DND-41 (cell line): ENCODE results near the gene FLT3LG.

Experiments
- CTCF ChIP-seq: IDR thresholded peaks from 2 replicates; pipeline ENCODE4 v1.5.1; 2012; ENCODE audit warnings: borderline replicate concordance, low read length, moderate library complexity, mild to moderate bottlenecking; ENCODE audit not compliant: poor library complexity, severe bottlenecking; ENCODE audit errors: extremely low read depth
- EZH2 ChIP-seq: IDR thresholded peaks from 3 replicates; pipeline ENCODE4 v1.6.1; 2012; ENCODE audit warnings: borderline replicate concordance, low read depth, mild to moderate bottlenecking, moderate library complexity, low read length, inconsistent platforms; ENCODE audit not compliant: severe bottlenecking

GRCh38 chr19:49434907-49435583, 39.0 kb upstream of the FLT3LG start:
- no peak for TF ChIP-seq CTCF
- no peak for TF ChIP-seq EZH2
